ENCODE measurements around the gene BTBD19. TPM values are rescaled to one million over a fixed set of nuclear protein-coding genes. Genes with fewer than 3 reads are reported as not detected.

The BTBD19 gene
- total and polyA plus RNA-seq, 9 of the 15 experiments (the other 6 are each of a cell fraction or from before 2014, with no cell fraction given) = 0.22 to 2.0 (median 0.95) TPM

- TF ChIP-seq ZBTB2 (IDR thresholded peaks at IDR 0.05) (no peak), ZNF57 (CRISPR knock-in tag; IDR thresholded peaks at IDR 0.05) (peak; percentile 35; the same call in 1 of the 2 replicates), HBP1 (CRISPR knock-in tag; IDR thresholded peaks at IDR 0.05) (0 out of 2 replicates have a peak, but pooled peaks have one; percentile 6), DEAF1 (CRISPR knock-in tag; IDR thresholded peaks at IDR 0.05) (no peak), XRCC3 (IDR thresholded peaks at IDR 0.05) (no peak), SRSF7 (optimal IDR thresholded peaks at IDR 0.05; ENCODE audit: low read depth, low read length) (no peak), POLR2H (tag; IDR thresholded peaks at IDR 0.05; ENCODE audit: low read depth) (no peak), ZBTB7A (IDR thresholded peaks at IDR 0.05; ENCODE audit: borderline replicate concordance, control insufficient read depth, low read depth, low read length) (no peak), KLF16 (IDR thresholded peaks at IDR 0.05) (no peak), HDAC1 (IDR thresholded peaks at IDR 0.05) (peak in 1 of 2 experiments; percentile 26; a peak in 1 of 4 replicates), ZNF75A (CRISPR knock-in tag; IDR thresholded peaks at IDR 0.05) (peak; percentile 53; the same call in 1 of the 2 replicates), BHLHE40 (IDR thresholded peaks at IDR 0.05; ENCODE audit: low read length) (no peak), ATF2 (CRISPR knock-in tag; IDR thresholded peaks at IDR 0.05) (no peak), TFAM (CRISPR knock-in tag; conservative IDR thresholded peaks at IDR 0.05) (no peak), PCBP1 (IDR thresholded peaks at IDR 0.05; ENCODE audit: low read depth, low read length, poor library complexity, severe bottlenecking) (no peak), ZFPM2 (CRISPR knock-in tag; IDR thresholded peaks at IDR 0.05) (no peak), SFPQ (IDR thresholded peaks at IDR 0.05; ENCODE audit: low read depth, low read length) (no peak), SUPT5H (IDR thresholded peaks at IDR 0.05) (no peak)
These were observed at the start of gene BTBD19 (continued) for GRCh38 chr1:44808063-44808937.

Measured in K562 (cell line).